GM19328 (cell line): Measurements from ENCODE around the gene PRELP.
"Not testable (repeated sequence)": the region's sequence is repeated elsewhere in the genome, so short reads cannot be mapped to it uniquely, and the experiment has no call there.

Source experiments
- ATAC-seq: cut with Tn5 transposase; IDR thresholded peaks from one replicate; pipeline ENCODE4 v1.9.1; 2021; ENCODE audit warnings: mild to moderate bottlenecking, moderate library complexity; ENCODE audit not compliant: unreplicated experiment

The PRELP gene

DNA sequence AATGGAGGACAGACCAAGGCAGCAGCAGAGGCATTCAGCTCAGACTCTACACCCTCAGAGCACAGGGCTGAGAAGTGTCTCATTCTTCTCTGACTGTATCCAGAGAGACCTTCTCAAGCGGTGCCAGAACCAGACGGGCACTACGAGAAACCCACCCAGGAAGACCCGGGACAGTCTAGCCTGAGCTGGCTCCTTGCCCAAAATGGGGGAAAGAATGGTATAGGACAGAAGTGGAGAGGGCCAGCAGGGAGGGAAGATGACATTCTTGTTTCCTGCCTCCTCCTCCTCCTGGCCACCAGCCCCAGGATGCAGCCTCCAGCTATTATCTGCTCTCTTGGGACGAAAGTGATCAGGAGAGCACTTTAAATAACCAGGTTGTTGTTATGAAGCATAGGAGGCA is 22.6 kb upstream of the PRELP start:
- ATAC-seq = no peak

DNA sequence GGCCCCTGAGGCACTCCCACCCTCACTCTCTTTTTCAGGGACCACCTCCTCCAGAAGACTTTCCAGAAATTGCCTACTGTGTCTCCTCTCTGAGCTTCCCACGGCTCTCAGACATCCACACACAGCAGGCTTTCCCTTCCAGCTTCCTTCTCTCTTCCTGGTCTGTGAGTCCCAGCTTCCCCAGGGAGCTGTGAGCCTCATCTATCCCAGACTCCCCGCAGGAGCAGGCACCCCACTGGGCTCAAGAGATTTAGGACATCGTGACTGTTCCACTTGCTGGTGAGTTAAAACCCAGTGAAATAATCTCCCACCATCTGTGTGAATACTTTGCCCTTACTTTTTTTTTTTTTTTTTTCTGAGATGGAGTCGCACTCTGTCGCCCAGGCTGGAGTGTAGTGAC is 22.0 kb upstream of the PRELP start:
- ATAC-seq = no peak

DNA sequence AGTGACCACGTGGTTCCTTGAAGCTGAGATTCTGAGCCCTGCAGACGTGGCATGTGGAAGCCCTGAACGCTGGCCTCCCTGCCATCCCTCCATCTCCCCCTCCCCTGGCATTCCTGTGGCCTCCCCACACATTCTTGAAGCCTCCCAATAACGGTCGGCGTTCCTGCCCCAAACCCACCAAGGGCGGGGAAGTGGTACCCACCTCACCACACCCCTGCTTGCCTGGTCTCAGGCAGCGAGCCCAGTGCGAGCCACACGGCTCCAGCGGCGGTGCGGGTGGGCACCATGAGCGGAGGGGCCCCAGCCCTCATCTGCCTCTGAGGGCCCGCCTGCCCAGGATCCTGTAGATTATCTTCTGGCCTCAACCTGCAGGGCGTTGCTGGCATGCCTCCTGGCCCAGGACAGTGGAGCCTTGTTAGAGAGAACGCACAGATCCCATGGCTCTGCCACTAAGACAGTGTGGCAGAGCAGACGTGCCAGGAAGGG is 20.6 kb upstream of the PRELP start:
- ATAC-seq = no peak

GRCh38 chr1:203455706-203456105 is 19.9 kb upstream of the PRELP start:
- no peak for ATAC-seq

- ATAC-seq = no peak
These were observed 19.0 kb upstream of the PRELP start for GRCh38 chr1:203456577-203456976.

DNA sequence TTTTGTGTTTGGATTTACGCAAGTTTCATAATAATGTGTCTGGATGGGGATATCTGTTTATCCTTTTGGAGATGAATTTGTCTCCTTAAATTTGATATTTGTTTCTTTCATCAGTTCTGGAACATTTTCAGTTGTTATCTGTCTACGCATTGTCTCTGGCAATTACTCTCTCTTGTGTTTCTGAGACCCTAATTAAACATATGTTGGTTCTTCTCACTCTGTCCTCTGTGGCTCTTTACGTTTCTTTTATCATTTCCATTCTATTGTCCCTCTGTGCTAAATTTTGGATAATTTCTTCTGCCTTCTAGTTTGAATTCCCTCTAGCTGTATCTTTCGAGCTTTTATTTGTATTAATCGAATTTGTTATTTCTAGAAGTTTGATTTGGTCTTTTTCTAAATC is 17.5 kb upstream of the PRELP start:
- ATAC-seq = no peak

DNA sequence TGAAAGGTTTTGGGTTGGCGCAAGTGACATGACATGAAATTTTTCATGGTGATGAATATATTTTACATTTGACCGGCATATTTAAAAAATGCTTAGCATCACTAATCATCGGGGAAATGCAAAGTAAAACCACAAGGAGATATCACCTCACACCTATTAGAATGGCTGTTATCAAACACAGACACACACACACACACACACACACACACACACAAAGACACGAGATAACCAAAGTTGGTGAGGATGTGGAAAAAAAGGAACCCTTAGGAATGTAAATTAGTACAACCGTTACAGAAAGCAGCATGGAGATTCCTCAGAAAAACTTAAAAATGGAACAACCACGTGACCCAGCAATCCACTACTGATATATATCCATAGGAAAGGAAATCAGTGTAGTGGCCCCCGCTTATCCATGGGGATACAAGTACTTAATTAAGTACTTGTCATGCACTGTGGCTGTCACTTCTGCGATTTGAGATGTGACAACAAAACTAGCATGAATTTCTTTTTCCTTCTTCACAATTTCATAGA is 15.9 kb upstream of the PRELP start:
- no peak for ATAC-seq

GRCh38 chr1:203461717-203462116 is 13.9 kb upstream of the PRELP start:
- no peak for ATAC-seq

DNA sequence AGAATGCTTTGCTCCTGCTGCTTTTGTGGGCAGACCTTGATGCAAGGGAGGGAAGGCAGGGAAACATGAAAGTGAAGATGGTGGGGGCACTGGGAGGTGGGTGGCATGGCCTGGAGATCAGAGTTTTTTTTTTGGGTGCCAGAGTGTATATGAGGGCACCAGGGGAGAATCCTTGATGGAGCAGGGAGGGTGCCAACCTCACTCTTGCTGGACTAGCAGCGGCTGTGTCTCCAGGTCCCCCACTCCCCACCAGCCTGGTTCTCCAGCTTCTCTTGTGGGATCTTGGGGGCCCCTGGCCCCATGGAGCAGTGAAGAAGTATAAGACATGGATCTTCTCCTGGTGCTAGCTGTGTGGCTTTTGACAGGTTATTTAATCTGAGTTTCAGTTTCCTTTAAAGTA is 13.5 kb upstream of the PRELP start:
- ATAC-seq = no peak

DNA sequence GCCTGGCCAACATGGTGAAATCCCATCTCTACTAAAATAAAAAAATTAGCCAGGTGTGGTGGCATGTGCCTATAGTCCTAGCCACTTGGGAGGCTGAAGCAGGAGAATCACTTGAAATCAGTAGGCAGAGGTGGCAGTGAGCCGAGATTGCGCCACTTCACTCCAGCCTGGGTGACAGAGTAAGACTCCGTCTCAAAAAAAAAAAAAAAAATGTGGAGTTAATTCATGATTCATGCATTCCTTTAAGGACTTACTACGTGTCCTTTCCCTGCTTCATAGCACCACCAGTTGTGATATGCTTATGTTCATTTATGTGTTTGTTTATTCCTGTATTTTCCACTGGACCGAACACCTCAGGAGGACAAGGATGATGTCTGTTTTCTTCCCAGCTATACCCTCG is 12.7 kb upstream of the PRELP start:
- ATAC-seq = no peak

- ATAC-seq = no peak
These were observed 12.0 kb upstream of the PRELP start for GRCh38 chr1:203463469-203464062.

DNA sequence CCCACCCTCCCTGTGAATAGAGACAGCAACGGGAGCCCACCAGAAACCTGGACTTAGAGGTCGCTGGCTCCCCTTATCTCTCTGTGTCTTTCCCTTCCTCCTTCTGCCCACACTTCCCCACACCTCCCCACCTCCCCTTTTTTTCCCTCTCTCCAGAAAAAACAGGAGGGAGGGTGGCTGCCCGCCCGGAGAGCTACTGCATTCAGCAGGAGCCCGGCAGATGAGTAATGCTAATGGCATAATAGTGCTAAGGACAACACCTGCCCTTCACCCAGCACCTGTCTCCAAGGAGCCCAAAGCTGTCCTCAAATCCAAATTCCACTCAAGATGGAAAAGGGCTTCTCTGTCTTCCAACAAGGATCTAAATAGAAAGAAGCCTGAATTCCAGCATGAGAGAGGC is 11.4 kb upstream of the PRELP start:
- no peak for ATAC-seq

DNA sequence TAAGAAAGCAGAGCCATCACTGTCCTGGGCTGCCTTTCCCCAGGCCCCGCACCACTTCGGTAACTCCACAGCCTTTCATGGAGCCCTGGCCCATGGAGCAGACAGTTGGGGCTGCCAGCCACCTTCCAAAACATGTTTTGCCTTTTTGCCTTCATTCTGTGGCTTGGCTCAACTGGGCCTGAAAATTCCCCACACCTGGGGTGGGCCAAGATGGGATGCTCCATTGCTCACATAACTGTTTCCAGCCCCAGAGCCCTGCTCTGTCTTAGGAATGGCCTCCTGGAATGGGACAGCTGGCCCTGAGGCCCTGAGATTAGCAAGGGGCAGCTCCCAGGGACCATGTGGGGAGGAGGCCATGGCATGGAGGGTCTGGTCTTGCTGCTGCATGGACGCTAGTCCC is 10.9 kb upstream of the PRELP start:
- no peak for ATAC-seq

GRCh38 chr1:203465146-203465798 is 10.3 kb upstream of the PRELP start:
- ATAC-seq = no peak

DNA sequence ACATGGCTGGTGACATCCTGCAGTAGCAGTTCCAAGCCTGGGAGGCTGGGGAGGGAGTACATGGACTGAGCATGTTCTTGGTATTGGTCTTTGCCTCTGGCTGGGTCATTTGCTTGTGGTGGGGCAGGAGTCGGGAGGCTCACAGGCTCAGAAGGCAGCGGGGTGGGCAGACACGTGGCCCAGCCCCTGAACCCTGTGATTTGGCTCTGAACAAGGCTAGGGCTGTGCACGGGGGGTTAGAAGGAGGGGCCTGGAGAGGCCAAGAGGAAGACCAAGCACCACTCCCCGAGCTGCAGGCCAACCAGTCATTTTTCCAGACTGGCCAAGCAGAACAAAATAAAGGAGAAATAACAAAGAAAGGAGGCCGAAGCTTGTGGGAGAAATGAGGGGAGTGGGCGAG is 9.7 kb upstream of the PRELP start:
- no peak for ATAC-seq

GRCh38 chr1:203466906-203467549 is 8.6 kb upstream of the PRELP start:
- not testable (repeated sequence) for ATAC-seq

GRCh38 chr1:203467550-203467921 is 8.1 kb upstream of the PRELP start:
- ATAC-seq = no peak

DNA sequence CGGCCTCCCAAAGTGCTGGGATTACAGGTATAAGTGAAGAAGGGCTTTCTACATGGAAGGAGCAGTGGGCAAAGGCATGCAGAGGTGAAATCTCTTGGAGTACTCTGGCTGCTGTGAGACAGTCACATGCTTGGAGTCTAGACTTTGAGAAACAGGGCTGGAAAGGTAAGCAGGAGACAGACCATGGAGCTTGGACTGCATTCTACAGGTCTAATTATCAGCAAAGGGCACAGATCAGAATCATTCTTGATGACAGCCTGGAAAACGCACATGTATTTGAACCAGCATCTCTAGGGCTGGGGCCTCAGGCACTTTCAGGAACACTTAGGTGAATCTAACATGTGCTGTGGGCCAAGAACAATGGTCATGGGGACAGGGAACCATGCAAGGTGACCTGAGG is 7.3 kb upstream of the PRELP start:
- no peak for ATAC-seq

- no peak for ATAC-seq
These were observed 5.4 kb upstream of the PRELP start for GRCh38 chr1:203470240-203470639.

- ATAC-seq = no peak
These were observed 3.8 kb upstream of the PRELP start for GRCh38 chr1:203471841-203472240.

- no peak for ATAC-seq
These were observed 2.3 kb upstream of the PRELP start for GRCh38 chr1:203473281-203473680.

GRCh38 chr1:203473781-203474305 is 1.8 kb upstream of the PRELP start:
- no peak for ATAC-seq
